GM21825 (cell line): ENCODE data around the gene SGMS1.

Experiments used
- ATAC-seq: cut with Tn5 transposase; IDR thresholded peaks from one replicate; pipeline ENCODE4 v1.9.1; 2021; ENCODE audit warnings: mild to moderate bottlenecking, moderate library complexity; ENCODE audit not compliant: unreplicated experiment

The SGMS1 gene

DNA sequence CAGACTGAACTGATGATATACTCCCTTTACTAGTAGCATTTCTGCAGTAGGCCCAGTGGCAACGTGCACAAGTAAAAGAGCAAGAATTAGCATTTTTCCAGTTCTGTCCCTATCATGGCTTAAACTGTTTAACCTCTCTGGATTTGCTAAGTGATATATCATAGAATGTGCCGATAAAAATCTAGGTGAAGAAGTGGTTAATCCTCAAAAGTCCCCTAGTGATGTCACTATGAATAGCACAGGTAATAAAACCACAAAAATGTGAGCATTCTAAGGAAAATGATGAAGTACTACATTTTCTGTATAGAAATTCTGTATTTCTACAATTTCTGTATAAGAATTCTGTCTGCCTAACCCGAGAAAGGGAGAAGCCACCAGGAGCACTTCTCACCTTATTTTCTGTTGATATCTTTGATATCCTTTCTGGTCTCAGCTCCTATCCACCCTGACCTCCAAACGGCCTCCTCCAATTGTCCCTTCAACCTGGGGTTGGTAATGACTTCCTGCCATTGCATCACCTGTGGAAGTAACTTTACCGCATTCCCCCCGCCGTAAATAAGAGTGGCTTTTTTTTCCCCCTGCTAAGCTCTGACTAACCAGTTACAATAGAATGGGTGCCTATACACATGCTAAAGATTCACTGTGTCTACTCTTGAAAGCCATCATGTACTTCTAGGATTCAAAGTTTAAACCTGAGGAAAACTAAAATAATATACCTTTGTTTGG, 216.5 kb downstream of the SGMS1 start:
- ATAC-seq, result no peak

DNA sequence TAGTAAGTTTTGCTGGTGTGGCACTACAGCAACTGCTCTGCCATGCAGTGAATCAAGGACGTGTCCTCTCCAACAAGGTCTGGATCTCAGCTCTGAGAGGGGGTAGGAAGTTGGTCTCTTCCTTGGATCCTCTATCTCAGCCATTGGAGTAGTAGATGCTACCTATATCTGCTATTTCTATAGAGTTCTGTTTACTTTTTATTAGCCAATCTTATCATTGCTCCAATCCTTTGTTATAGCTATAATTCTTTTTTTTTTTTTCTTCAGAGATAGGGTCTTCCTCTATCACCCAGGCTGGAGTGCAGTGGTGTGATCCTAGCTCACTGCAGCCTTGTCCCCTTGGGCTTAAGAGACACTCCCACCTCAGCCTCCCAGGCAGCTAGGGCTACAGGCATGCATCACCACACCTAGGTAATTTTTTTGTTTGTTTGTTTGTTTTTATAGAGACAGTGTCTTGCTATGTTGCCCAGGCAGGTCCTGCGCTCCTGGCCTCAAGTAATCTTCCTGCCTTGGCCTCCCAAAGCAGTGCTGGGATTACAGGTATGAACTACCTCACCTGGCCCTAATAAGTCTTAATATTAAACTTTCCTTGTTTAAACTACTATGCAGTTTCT, 217.2 kb downstream of the SGMS1 start:
- no peak for ATAC-seq

DNA sequence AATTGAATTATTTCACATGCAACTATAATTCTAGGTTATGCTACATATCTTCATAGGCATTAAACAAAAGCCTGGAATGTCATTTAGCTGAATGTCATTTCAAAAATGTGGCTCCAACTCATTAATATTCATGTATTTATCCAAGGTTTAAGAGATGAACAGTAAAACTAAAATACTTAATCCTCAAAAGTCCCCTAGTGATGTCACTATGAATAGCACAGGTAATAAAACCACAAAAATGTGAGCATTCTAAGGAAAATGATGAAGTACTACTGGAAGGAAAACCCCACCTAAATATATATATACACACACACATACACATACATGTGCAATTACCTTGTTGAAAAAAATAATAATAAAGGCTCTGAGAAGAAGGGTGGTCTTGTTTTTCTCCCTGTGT, 218.0 kb downstream of the SGMS1 start:
- ATAC-seq, result no peak

DNA sequence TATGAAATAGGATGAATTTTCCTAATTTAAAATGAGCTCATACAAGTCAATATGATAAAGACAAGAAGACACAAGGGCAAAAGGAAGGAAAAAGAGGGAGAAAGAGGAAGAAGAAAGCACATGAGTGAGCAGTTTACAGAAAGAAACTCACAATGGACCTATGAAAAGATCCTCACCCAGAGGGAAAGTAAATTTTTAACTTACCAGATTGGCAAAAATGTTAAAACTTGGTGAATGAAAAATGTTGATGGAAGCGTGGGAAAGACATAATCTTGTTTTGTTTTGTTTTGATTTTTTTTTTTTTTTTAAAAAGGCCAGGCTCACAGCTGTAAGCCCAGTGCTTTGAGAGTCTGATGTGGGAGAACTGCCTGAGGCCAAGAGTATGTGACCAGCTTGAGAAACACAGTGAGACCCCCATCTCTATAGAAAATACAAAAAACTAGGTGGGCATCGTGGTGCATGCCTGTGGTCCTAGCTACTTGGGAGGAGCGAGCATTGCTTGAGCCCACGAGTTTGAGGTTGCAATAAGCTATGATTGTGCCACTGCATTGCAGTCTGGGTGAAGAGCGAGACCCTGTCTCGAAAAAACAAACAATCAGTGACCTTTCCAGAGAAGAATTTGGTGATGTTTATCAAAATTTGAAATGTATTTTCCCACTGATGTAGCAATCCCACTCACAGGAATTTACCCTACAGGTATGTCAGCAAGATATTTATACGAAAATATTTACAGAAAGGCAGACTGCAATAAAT, 219.6 kb downstream of the SGMS1 start:
- ATAC-seq, result no peak

DNA sequence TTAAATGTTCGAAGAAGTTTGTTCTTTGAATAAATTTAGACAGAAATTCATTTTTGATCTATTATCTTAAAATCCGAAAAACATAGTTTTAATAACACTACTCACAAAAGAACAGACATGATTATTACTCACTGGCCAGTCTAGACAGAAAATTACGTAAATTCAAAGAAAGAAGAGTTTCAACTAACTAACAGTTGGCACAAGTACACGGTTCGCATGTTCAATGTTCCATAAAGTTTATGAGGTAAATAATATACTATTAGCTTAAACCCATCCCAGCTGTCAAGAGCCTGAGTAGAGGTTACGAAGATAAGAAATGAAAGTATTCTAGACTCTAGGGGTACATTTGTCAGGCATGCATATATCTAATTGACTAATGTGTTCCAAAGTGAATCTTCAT, 220.7 kb downstream of the SGMS1 start:
- no peak for ATAC-seq

DNA sequence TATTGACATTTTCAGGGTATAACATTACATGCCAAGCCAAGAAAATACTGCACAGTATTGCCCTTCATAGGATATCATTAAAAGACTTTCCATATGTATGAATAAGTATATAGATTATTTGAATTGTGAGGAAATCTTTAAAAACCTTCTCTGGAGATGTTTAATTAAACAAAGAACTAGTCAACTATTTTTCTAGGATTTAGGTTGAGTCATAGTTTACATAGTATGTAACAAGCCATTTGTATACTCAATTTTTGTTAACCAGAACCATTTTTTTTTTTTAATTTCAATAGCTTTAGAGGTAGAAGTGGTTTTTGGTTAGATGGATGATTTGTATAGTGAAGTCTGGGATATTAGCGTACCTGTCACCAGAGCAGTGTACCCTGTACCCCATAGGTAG, 221.3 kb downstream of the SGMS1 start:
- ATAC-seq, result no peak

DNA sequence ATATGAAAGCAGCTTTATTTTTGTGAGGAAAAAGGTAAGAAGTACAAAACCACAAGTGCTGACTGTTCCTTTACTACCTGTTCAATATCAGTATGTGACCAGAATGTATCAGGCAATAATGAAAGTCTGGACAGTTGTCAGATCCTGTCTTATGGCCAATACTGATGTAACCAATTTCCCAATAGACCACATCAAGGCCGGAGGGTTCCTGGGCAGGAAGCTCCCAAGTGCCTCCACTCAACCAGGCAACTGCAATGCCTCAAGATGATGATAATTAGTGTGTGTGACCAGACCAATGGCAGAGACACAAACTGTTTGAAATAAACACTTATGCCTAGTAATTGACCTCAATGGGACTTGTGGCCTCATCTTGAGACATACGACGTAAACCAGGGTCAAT, 223.1 kb downstream of the SGMS1 start:
- ATAC-seq, result no peak

DNA sequence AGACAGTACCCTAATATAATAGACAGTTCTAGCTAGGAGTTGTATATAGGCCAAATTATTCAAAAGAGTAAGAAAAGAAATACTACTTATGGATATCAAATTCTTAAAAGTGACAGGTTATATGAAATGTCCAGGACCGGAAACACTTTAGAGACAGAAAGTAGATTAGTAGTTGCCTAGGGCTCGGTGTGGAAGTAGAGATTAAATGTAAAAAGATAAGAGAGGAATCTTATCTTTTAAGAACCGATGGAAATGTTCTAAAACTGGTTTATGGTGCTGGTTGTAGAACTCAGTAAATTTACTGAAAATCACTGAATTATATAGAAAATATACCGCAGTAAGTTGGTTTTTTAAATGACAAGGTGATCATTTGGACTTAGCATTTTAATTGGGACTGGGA, 224.9 kb downstream of the SGMS1 start:
- no peak for ATAC-seq

DNA sequence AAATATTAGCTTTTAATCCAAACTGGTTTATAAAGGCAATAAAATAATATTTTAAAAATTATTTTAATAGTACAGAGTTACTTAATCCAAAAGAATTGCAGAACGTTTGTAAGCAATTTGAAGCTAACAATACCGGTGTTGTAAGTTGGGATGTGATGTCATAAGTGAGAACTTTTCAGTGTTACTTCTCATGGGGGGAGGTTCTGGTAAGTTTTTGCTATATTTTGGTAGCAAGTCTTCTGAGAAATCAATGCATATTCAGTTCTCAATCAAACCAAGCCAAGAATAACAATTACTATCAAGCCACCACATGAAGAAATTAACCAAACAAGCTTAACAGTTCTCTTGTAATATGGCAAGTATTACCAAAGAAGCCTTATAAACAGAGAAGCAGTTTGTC, 225.4 kb downstream of the SGMS1 start:
- ATAC-seq, result no peak

DNA sequence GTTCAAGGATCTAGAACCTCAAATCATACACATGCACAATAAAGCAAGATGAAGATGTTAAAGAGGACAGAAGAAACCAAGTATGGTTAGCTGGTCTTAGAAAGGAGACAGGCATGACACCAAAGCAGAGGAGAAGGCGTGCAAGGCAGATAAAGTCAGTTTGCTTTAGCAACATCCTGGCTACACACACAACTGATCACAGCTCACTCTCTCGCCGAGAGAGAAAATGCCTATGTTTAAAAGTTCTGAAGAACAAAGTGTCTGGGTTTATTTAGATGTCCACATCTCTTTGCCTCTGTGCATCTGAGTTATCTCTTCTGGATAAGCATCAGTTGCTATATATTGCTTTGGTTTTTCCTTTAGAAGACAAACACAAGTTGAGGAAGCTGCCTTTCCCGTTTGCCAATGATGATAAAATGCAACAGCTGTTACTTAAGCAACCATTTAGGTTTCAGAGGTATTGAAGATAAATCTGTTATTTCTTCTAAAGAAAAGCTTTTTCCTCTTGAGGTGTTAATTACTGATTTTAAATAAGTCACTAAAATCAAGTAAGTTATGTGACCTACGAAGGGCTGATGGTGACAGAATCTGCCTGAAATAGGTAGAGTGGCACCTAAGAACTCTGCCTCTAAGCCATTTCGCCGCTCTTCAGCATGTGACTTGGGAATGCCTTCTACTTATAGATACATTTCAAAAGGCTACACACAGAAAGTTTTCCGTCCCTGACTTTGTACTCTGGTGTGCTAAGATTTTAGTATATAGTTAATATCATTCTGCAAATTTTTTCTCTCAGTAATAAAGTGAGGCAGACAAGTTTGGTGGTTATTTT, 226.2 kb downstream of the SGMS1 start:
- ATAC-seq, result peak; percentile 39

DNA sequence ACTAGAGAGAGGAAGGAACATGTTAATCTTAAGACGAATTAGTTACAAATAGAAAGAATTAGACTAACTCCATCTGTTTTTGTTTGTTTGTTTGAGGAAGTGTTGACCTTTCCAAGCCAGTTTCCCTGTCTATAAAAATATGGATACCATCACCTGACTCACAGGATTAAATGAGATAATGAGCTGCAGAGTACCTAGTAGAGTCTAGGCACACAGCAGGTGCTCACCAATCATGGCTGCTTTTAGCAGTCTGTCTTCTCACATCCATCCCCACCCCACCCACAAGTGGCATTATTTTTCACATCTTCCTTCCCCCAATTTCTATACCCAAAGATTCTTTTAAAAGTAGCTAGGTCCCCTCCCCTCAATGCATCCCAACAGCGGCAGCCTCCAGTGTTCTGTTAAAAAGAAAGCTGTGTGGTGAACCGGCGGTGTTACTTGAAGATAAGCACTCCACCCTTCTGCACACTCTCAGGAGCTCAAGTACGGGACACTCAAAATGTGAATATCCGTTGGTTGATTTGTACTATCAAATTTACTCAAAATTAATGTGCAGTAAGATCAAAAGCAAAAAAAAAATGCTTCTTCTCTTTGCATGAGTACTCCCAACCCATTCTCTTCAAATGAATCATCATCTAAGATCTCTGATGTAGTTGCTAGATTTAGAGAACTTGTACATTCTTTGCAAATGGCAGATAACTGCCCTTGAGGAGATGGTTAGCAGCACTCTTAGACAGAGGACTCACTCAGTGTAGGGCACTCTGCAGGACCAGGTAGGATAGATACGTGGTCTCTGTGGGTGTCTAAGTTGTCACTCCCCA, 227.1 kb downstream of the SGMS1 start:
- ATAC-seq, result peak; percentile 56

DNA sequence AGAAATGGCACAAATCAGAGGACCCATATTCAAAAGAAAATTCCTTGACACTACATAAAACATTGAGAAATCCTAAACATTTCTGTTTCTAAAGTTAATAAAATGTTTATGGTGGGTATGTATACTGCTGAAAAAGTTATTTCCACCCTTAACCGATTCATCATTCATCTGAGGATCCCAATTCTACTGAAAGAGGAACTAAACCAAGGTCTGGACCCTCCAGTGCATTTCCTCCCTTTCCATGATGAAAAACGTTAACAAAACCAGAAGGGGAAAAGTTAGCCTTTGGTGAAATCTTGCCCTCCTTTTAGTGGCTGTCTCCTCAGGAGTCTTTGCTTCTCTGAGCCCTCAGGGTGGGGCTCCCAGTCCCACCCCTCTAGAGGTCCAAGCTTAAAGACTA, 227.9 kb downstream of the SGMS1 start:
- ATAC-seq, result no peak

DNA sequence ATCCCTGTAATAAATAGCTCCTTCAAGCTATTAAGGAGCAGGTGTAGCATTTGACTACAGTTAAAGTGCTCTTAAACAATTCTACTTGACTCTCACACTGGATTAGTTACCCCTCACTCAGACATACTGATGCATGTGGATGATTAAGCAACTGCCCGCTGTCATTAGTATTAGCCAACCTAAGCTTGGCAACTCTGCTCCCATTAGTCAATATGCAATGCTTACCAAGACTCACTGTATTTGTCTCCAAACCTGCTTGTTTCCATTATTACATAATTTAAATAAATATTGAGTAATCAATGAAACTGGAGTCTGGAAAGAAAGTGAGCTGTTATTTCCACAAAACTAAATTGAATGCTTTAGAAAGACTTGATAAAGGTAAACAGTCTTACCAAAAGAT, 228.5 kb downstream of the SGMS1 start:
- ATAC-seq, result no peak

DNA sequence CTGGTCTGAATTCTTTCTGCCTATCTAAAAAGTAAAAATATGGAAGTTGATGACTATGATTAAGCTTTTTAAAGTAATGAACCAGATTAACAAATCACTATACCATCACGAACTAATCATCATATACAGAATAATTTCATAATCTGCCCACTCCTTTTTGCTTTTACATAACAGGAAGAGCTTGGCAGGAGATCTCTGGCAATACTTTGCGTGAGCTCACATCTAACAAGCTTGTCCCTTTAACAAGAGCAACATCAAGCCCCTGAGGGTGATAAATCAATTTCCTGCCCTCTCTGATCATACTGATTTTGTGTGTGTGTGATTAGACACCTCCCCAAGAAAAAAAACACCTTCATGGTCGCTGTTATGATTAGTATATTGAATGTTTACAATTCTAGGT, 228.9 kb downstream of the SGMS1 start:
- no peak for ATAC-seq

DNA sequence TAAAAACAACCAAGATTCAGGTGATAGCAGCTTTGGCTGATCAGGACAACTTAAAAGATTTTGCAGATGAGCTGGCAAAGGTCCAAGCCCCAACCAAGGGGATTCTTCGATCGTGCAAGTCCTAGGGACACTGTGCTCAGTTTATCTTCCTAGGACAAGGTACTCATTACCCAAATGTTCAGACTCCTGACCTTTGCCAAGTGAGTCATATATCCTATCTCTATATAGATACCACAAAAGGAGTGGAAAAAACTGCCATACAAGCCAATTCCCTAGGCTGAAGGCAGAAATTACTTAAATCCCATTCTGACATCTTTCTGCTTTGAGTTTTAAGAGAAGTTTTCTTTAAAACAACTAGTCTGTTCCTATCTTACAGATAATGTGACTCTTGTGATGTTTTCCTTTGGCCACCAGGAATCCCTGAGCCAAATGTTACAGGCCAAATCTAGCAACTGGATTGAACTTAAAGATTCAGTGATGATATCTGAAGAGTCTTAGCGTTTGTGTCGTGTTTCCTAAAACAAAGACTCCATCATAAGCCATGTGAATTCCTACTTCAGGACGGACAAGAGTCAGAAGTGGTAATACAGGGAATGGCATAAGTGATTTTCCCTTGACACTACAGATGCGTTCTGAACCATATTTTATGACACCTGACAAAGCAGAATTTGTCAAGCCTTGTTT, 229.8 kb downstream of the SGMS1 start:
- no peak for ATAC-seq

DNA sequence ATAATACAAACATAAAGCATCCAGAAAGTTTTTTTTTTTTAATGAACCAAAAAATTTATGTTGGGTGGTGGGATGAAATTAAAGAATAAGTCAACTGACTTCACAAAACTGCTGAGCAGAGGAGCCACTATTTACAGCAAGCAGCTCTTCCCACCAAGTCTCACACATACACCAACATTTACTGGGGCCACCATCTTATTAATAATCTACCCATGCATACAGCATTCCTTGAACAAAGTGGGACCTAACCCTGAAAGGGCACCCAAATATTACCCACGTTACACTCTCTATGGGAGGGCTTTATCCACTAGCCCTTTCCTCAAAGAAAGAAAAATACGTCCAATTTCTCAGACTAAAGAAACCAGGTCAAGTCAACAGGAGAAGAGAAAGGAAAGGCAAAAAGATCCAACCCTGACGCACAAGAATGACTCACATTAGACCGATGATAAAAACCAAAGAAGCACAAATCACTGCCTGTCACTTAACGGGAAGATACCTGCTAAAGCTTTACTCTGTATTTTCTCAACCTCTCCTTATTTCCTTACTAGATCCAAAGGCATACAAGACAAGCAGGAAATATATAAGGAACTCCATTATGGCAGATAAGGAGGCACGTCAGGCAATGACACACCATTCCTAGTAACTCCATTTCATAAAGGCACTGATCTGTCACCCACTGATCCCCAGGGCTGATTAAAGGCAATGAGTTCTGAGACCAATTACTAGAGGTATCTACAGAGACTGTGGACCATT, 230.6 kb downstream of the SGMS1 start:
- ATAC-seq, result no peak

DNA sequence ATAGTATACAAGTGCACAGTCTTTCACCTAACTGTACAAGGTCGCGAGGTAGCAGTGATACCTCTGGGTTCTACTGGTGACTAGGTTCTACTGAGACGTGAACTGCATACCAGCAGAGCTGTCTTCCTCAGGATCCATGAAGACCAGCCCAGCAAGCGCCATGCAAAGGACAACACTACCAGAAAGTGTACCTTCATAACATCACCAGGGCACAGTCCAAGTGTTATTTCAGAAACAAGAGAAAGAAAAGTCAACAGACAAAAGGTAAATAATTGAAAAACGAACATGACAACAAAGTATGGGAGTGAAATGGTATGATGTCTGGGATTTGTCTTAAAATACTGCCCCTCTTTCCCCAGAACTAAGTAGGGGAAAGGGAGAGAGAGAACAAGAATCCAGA, 231.3 kb downstream of the SGMS1 start:
- no peak for ATAC-seq

DNA sequence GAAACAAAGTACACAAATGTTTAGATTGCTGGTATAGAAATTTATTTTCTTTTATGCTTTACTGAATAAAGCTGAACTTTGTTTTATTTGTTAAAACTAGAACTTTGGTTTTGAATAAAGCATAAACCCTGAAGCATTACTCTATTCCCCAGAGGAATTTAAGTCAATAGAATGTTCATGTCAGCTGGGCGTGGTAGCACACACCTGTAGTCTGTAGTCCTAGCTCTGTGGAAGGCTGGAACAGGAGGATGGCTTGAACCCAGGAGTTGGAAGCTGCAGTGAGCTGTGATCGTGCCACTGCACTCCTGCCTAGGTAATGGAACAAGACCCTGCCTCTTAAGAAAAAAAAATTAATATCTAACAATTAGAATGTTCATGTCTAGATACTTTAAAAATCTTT, 233.5 kb downstream of the SGMS1 start:
- no peak for ATAC-seq

DNA sequence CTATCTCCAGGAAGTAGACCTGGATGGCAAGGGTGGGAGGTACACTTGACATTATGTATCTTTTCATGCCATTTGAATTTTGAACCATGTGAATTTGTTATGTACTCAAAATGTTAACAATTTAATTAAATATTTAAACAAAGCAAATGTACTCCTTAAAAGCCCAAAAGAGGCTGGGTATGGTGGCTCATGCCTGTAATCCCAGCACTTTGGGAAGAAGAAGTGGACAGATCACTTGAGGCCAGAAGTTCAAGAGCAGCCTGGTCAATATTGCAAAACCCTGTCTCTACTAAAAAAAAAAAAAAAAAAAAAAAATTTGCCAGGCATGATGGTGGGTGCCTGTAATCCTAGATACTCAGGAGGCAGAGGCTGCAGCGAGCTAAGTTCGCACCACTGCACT, 235.6 kb downstream of the SGMS1 start:
- no peak for ATAC-seq
